Iris pigment epithelial cell (primary cell): ENCODE data around the gene CD300E.
"Not testable (repeated sequence)": the region's sequence is repeated elsewhere in the genome, so short reads cannot be mapped to it uniquely, and the experiment has no call there.

ENCODE experiments used
- DNase-seq: peaks from one replicate; pipeline ENCODE4 v3.0.0-alpha.2; 2011; ENCODE audit warnings: low read depth

CD300E gene

GRCh38 chr17:74635418-74635817 is 11.9 kb upstream of the CD300E start:
- no peak for DNase-seq

DNA sequence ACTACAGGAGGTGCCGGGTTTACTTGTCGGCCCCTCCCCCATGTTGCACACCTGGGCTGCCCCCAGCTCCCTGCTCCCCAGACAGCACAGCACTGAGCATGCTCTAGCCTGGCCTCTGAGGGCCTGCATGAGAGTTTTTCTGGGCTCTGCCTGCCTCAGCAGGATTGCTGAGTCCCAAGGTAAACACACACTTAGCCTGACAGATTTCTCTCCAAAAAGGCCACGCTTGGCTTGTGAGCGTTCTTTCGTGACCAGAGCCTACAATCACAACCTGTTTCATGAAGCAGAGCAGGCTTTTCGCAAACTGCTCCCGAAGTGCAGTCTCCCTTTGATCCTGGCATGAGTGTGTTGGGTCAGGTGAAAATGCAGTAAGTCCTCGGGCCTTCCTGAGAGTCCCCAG is 9.8 kb upstream of the CD300E start:
- no peak for DNase-seq

DNA sequence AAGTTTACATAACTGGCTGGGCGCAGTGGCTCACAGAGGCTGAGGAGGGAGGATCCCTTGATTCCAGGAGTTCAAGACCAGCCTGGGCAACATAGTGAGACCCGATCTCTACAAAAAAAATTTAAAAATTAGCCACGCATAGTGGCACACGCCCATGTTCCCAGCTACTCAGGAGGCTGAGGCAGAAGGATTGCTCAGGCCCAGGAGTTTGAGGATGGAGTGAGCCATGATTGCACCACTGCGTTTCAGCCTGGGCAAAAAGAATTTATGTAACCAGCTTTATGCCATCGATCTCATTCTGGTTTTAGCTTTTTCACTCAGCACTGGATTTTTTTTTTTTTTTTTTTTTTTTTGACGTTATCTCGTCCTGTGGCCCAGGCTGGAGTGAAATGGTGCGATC is 9.1 kb upstream of the CD300E start:
- DNase-seq, result no peak

DNA sequence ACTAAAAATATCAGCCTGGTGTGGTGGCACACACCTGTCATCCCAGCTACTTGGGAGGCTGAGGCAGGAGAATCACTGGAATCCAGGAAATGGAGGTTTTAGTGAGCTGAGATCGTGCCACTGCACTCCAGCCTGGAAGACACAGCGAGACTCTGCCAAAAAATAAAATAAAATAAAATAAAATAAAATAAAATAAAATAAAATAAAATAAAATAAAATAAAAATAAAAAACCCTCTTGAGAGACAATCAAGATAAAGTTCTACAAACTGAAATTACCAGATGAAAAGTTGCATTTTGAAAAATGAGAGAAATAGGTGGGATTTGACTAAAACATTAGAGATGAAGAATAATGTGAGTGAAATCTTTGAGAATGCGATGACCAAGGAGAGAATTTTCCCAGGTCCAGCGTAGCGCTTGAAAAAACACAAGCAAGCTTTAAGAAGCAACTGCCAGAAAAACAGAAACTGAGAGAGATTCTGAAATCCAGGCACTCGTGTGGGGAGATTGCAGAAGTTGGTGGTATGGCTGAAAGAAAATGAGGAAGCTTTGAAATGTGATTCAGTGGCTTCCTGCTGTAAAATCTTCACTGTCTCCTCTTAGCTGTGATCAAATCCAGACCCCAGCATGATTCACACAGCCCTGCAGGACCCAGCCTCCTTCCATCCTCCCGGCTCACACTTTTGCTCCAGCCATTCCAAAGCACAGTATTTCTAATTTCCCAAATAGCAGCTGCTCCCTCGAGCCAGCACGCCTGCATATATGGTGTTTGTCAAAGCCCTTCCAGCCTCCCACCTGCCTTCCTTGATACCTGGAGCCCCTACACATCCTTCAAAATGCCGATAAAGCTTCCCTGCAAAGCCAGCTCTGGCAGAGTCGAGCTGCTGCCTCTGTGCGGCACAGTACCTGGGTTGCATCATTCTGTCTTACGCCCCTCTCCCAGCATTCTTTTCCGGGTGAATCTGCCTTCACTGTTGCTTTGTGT is 8.2 kb upstream of the CD300E start:
- DNase-seq, result no peak

GRCh38 chr17:74630251-74630650 is 6.7 kb upstream of the CD300E start:
- DNase-seq, result not testable (repeated sequence)

DNA sequence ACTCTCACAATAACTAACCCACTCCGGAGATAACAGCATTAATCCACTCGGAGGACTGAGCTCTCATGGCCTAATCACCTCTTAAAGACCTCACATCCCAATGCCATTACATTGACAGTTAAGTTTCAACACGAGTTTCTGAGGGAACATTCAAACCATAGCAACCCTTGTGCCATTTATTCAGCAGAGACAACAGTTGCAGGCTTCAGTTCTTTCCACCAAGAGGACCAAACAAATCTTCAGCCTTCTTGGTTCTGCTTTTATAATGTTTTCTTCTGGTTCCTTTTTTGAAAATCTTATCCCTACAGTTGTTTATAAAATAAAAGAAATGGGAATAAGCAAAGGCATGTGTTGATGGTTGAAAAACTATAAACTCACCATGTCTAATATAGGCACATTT is 2.1 kb upstream of the CD300E start:
- no peak for DNase-seq

DNA sequence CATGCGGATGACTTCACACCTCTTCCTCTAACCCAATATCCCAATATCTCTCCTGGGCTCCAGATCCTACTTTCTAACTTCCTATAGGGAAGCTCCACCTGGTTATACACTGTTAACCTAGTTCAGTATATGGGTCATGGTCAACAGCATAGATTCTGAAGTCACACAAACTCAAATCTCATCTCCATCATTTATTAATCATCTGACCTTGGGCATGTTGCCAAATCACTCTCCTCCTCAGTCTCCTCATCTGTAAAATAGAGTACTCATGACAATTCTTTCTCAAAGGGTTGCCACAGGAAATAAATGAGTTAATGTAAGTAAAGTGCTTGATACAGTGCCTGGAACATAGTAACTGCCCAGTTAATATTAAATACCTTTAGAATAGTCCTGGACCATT is 593 bp upstream of the CD300E start:
- DNase-seq, result no peak

DNA sequence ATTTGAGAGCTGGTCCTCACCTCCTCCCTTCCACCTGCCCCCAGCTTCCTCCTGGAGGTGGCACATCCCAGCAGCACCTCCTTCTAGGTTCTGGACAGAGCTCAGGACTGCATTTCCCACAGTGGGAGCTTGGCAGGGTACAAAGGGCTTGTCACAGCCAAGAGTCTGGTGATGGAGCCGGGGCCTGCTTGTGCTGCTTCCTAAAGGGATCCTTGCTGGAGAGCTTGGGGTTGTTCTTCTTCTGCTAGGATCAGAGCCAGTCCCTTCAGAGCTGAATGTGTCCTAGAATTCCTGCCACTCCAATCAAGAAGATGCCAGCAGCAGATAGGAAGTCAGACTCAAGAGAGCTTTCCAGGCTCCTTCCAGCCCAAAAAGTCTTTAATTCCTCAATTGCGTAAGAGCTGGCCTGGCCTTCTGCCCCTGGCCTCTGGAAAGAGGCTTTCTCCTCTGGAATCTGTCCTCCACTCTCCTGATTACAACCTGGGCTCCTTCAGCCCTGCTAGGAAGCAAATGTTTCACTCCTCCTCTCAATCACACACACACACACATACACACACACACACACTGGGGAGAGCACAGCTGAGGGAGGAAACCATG is 4.4 kb downstream of the CD300E start:
- DNase-seq, result no peak

DNA sequence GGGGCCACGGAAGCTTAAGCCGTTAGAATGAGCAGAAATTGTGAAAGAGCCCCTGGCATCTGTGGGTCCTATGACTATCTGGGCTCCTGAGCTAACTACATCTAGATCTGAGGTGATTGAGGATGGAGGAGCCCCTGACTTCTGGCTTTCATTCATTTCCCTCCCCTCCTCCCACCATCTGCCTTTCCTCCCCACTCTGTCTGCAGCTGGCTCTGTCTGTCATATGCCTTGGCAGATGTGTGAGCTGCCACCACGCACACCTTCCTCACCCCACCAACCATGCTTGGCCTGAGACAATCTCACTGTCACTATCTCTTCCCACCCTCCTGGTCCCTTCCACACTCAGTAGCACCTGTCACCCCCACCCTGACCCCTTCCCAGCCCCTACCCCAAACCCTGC is 5.1 kb downstream of the CD300E start:
- no peak for DNase-seq

- no peak for DNase-seq
Measured at GRCh38 chr17:74616696-74617095, 6.8 kb downstream of the CD300E start.

DNA sequence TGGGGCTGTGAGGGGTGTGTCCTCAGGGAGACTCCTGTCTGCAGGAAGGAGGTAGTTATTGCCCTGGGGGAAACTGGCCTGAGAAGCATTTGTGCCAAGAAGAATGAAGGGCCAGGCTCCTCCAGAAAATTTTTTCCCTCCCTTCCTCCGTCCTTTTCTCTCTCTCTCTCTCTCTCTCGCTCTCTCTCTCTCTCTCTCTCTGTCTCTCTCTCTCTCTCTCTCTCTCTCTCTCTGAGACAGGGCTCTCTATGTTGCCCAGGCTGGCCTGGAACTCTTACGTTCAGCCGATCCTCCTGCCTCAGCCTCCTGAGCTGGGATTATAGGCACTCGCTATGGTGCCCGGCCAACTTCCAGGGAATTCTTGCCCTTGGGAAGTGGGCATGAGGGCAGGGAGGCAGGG is 11.5 kb downstream of the CD300E start:
- DNase-seq, result no peak

- DNase-seq, result no peak
Measured at GRCh38 chr17:74610108-74610507, 13.4 kb downstream of the CD300E start.

- no peak for DNase-seq
Measured at GRCh38 chr17:74608511-74608910, 15.0 kb downstream of the CD300E start.

GRCh38 chr17:74607221-74607620 is 16.3 kb downstream of the CD300E start:
- DNase-seq, result no peak

DNA sequence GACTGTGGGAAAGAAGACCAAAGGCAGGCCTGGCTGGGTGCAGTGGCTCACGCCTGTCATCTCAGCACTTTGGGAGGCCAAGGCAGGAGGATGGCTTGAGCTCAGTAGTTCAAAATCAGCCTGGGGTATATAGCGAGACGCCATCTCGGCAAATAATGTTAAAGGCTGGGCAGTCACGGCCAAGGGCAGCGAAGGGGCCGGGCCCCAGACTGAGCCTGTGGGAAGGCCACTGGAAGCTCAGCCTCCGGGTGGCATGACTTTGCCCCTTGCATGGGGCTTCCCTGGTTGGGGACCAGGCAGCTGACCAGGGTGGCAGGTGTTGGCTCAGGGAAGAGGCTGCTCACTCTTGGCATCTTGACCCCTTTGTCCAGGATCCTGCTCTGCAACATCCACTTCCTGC is 17.5 kb downstream of the CD300E start:
- no peak for DNase-seq

GRCh38 chr17:74605361-74605760 is 18.2 kb downstream of the CD300E start:
- DNase-seq, result peak; percentile 70

DNA sequence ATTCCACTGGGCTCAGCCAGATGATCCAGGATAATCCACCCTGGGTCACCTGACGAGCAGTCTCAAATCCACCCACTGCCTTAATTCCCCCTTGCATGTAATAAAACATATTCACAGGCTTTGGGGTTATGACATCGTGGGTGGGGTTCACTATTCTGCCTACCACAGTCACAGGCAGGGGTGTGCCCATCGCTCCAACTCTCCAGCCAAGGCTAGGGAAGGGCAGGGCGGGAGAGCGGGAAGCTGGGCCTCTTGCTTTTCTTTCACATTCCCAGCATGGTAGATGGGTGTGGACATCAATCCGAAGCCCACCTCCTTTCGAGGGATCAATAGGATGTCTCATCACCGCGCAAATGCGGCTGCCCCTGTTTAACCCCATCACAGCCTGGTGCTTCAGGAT is 18.8 kb downstream of the CD300E start:
- DNase-seq, result no peak

GRCh38 chr17:74604200-74604599 is 19.3 kb downstream of the CD300E start:
- DNase-seq, result no peak

GRCh38 chr17:74603746-74604145 is 19.8 kb downstream of the CD300E start:
- DNase-seq, result no peak

- DNase-seq, result no peak
Measured at GRCh38 chr17:74603037-74603635, 20.4 kb downstream of the CD300E start.

DNA sequence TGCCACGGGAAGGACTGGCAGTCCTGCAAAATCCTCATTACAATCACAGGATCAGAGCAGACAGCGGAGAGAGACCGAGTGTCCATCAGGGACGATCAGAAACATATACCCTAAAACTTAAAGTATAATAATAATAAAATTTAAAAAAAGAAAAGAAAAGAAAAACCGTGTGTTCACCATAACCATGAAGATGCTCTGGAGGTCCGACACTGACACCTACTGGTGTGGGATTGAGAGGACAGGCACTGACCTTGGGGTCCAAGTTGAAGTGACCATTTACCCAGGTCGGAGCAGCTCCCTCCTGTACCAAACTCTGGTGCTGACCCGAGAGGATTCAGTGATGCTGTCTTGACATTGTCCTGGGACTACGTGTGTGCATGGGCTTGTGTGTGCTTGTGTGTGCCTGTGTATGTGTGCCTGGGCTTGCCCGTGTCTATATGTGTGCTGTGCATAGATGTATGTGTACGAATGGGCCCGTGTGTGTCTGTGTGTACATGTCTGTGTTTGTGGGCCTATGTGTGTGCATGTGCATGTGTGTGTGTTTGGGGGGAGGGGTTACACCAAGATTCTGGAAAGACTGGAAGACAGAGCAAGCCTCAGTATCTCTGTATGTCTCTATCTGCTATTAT is 21.5 kb downstream of the CD300E start:
- peak; percentile 33 for DNase-seq

- DNase-seq, result no peak
Measured at GRCh38 chr17:74599448-74599939, 24.0 kb downstream of the CD300E start.

GRCh38 chr17:74599023-74599399 is 24.5 kb downstream of the CD300E start:
- DNase-seq, result no peak
